T-cell (primary cell): Measurements from ENCODE around the gene CNTNAP4. TPM values are rescaled to one million over a fixed set of nuclear protein-coding genes. Genes with fewer than 3 reads are reported as not detected.

Experiments used
- ATAC-seq, 4 experiments: fragments of 200-7000 bp in 3 of 4; fragments of 150-1000 bp in 1 of 4; cut with Tn5 transposase; replicated peaks in 1 of 4; 1 replicate in 3 of 4; 2 replicates in 1 of 4; pipeline ENCODE4 v1.10.0; 2021; ENCODE audit warnings: moderate library complexity in 3 of 4, mild to moderate bottlenecking in 2 of 4, moderate number of reproducible peaks in 1 of 4
- CTCF ChIA-PET, 2 donors: fragments of 300-600 bp; sonication (Branson Sonifier 250); formaldehyde crosslinking; loops; one replicate each; lab custom pipeline; 2022; ENCODE audit warnings: antibody characterized with exemption in 2 of 2; lab: Charles Lee
- POLR2A ChIA-PET, 2 donors: fragments of 300-600 bp; sonication (Branson Sonifier 250); formaldehyde crosslinking; loops; one replicate each; lab custom pipeline; 2022; ENCODE audit warnings: antibody characterized with exemption in 2 of 2; lab: Charles Lee
- DNase-seq, 35 experiments: peaks; one replicate each; pipeline versions ENCODE4 v3.0.0 to v3.0.0-alpha.2; 2013 to 2023
- H3K27ac ChIP-seq: one replicate; pipeline ENCODE4 v1.5.1; 2013; ENCODE audit warnings: low read length
- H3K27me3 ChIP-seq, 2 experiments: replicated peaks in 1 of 2; 1 replicate in 1 of 2; 2 replicates in 1 of 2; pipeline versions ENCODE4 v1.6.1 to v1.7.0; 2013; ENCODE audit warnings: low read length in 1 of 2, mixed read lengths in 1 of 2; ENCODE audit not compliant: control insufficient read depth in 2 of 2, insufficient read depth in 2 of 2; ENCODE audit errors: extremely low read depth in 1 of 2
- H3K36me3 ChIP-seq, 2 donors: 1 replicate in 1 of 2; 2 replicates in 1 of 2; pipeline versions ENCODE4 v1.6.1 to v1.7.0; 2013; ENCODE audit warnings: low read length in 1 of 2; ENCODE audit not compliant: control insufficient read depth in 2 of 2, insufficient read depth in 1 of 2; ENCODE audit errors: extremely low read depth in 1 of 2
- H3K4me1 ChIP-seq, 2 experiments: 1 replicate in 1 of 2; 2 replicates in 1 of 2; pipeline versions ENCODE4 v1.6.1 to v1.7.0; 2013; ENCODE audit warnings: low read length in 2 of 2, mixed read lengths in 1 of 2; ENCODE audit not compliant: insufficient read depth in 2 of 2, control insufficient read depth in 1 of 2; ENCODE audit errors: extremely low read depth in 1 of 2
- H3K4me3 ChIP-seq, 2 donors: 1 replicate in 1 of 2; 2 replicates in 1 of 2; pipeline versions ENCODE4 v1.5.1 to v1.7.0; 2013; ENCODE audit warnings: mild to moderate bottlenecking in 2 of 2, low read length in 1 of 2, moderate library complexity in 1 of 2; ENCODE audit not compliant: control insufficient read depth in 1 of 2; ENCODE audit errors: extremely low read depth in 1 of 2
- H3K9me3 ChIP-seq: 2 replicates; pipeline ENCODE4 v1.7.0; 2013
- H3K27ac Mint-ChIP-seq, 2 donors: one replicate each; pipeline ENCODE4 v1.8.0; 2020 to 2021; ENCODE audit warnings: mild to moderate bottlenecking in 2 of 2, mixed read lengths in 2 of 2
- H3K27me3 Mint-ChIP-seq, 2 donors: one replicate each; pipeline ENCODE4 v1.8.0; 2021 to 2022; ENCODE audit warnings: mixed read lengths in 2 of 2
- H3K36me3 Mint-ChIP-seq: one replicate; pipeline ENCODE4 v1.8.0; 2021; ENCODE audit warnings: mixed read lengths
- H3K4me1 Mint-ChIP-seq, 3 donors: one replicate each; pipeline ENCODE4 v1.8.0; 2020 to 2022; ENCODE audit warnings: mixed read lengths in 3 of 3, mild to moderate bottlenecking in 1 of 3
- H3K4me3 Mint-ChIP-seq, 3 donors: one replicate each; pipeline ENCODE4 v1.8.0; 2020 to 2022; ENCODE audit warnings: mild to moderate bottlenecking in 3 of 3, mixed read lengths in 3 of 3, moderate library complexity in 3 of 3
- H3K9me3 Mint-ChIP-seq, 3 donors: one replicate each; pipeline ENCODE4 v1.8.0; 2020 to 2022; ENCODE audit warnings: mixed read lengths in 3 of 3
- WGBS: methylation state at CpG from one replicate; pipeline ENCODE4 v1.1.5; 2013; ENCODE audit warnings: missing lambda C conversion rate; ENCODE audit not compliant: insufficient coverage; 5-methylcytosine and 5-hydroxymethylcytosine counted together
- total RNA-seq, 35 experiments: library from RNA in 6 of 35; stranded (reverse) in 6 of 35; fragments of 120-200 nt in 1 of 35; gene quantifications; one replicate each; pipeline versions ENCODE4 v1.2.1 to v1.2.4 and lab custom pipeline; 2013 to 2026

The CNTNAP4 gene
- total RNA-seq, 5 donors from 2014 or later (not counting 1 experiment from before 2014, with no cell fraction given): not detected

DNA sequence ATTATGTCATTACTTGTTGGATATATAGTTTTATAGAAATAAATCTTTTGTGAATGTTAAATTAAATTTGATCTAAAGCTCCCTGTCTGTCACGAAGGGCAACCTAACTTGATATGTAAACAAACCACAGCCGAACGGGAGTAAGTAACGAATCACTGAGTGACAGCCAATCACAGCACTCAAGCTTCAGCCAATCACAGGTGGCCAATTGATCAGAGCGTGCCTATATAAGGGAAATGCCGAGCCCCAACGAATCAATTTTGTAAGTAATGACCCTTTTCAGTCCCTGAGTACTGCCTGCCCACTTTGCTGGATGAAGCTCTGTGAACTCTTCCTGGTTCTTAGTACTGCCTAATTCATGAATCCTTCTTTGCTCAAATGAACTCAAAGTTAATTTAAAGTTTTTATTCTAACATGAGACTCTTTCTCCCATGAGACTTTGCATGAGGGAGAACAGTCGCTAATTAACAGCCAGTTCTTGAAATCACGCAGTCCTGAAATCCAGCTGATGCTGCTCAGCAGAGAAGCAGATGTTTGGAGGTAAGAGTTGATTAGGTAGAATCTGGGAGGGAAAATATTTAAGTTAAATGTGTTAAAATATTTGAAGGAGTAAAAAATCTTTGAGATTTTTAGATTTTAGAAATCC, 302.2 kb downstream of the CNTNAP4 start:
- Mint-ChIP-seq H3K27ac (no peak overlapping the region), H3K27me3 (no peaks in the 10 kb centered on the region), H3K4me3 (no peak overlapping the region), H3K36me3 (no peaks in the 10 kb centered on the region), H3K9me3 (peaks cover 6 to 12% (median 9%) of the 10 kb centered on the region in 3 donors), H3K4me1 (no peaks in the 10 kb centered on the region)
- POLR2A ChIA-PET: no interaction called here
- Histone ChIP-seq H3K9me3 (no peaks in the 10 kb centered on the region), H3K4me1 (no peaks in the 10 kb centered on the region), H3K36me3 (no peaks in the 10 kb centered on the region), H3K27me3 (no peaks in the 10 kb centered on the region), H3K27ac (no peak overlapping the region), H3K4me3 (no peak overlapping the region)
- WGBS: 89% methylated on average over 5 of the region's 9 CpGs
- DNase-seq (no peak), ATAC-seq (no peak)
- CTCF ChIA-PET: no interaction called here

DNA sequence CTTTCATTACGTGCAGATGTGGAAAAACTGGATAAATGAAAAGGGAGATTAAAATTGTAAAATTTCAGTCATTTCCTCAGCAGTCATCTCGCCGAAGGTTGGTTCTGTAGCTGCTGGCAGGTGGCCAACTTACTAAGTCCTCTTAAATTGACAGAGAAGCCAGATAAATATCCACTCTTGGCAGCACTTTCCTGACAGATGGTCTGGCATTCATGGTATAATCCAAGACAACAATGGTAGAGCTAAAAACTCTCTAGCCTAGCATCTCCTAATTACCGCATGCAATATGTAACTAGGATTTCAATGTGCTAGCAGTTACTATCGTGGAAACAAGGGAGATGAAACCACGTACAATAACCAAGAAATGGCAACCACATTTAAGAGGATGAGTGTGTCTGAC, 306.3 kb downstream of the CNTNAP4 start:
- WGBS: 17% methylated on average over 3 of the region's 6 CpGs
- no peaks in the 10 kb centered on the region for H3K27me3 ChIP-seq
- no peaks in the 10 kb centered on the region for H3K27me3 Mint-ChIP-seq
- DNase-seq (no peak), ATAC-seq (no peak)
- H3K27ac ChIP-seq: no peak overlapping the region
- ChIA-PET POLR2A (interaction anchor here in 1 of 2 donors (0.7 kb wide), 1 partner anchor 16 kb away, joined by 4 read pairs; no protein-coding TSS in a partner anchor), CTCF (no interaction called here)
- no peaks in the 10 kb centered on the region for H3K36me3 Mint-ChIP-seq
- H3K4me3 ChIP-seq: no peak overlapping the region
- H3K36me3 ChIP-seq: no peaks in the 10 kb centered on the region
- no peaks in the 10 kb centered on the region for H3K4me1 Mint-ChIP-seq
- H3K4me3 Mint-ChIP-seq: no peak overlapping the region
- no peaks in the 10 kb centered on the region for H3K9me3 ChIP-seq
- H3K27ac Mint-ChIP-seq: no peak overlapping the region
- no peaks in the 10 kb centered on the region for H3K4me1 ChIP-seq
- H3K9me3 Mint-ChIP-seq: peaks cover 6 to 19% (median 8%) of the 10 kb centered on the region in 3 donors

DNA sequence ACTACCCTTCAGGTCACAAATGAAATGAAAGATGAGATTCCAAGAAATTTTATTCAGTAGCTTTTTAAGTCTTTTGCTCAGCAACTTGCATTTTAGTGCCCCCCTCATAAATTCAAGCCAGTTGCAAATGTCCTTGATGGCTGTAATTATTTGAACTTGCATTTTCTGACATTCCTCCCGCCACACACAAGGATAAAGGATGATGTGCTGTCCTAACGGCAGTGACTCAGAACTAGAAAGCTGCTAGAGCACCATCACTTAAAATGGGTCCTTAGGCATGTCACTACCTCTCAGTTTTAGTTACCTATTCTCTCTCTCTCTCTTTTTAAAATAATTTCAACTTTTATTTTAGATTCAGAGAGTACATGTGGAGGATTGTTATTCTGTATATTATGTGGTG, 306.7 kb downstream of the CNTNAP4 start:
- CTCF ChIA-PET: no interaction called here
- no peaks in the 10 kb centered on the region for H3K36me3 ChIP-seq
- H3K9me3 ChIP-seq: no peaks in the 10 kb centered on the region
- no peak overlapping the region for H3K27ac ChIP-seq
- H3K4me1 ChIP-seq: no peaks in the 10 kb centered on the region
- Mint-ChIP-seq H3K4me1 (no peaks in the 10 kb centered on the region), H3K9me3 (peaks cover 6 to 19% (median 8%) of the 10 kb centered on the region in 3 donors), H3K27me3 (no peaks in the 10 kb centered on the region), H3K36me3 (no peaks in the 10 kb centered on the region), H3K4me3 (no peak overlapping the region), H3K27ac (no peak overlapping the region)
- no peak for ATAC-seq
- no peak for DNase-seq
- H3K4me3 ChIP-seq: no peak overlapping the region
- no CpG with 5 or more reads among the region's 2 CpGs for WGBS
- POLR2A ChIA-PET: no interaction called here
- H3K27me3 ChIP-seq: no peaks in the 10 kb centered on the region

DNA sequence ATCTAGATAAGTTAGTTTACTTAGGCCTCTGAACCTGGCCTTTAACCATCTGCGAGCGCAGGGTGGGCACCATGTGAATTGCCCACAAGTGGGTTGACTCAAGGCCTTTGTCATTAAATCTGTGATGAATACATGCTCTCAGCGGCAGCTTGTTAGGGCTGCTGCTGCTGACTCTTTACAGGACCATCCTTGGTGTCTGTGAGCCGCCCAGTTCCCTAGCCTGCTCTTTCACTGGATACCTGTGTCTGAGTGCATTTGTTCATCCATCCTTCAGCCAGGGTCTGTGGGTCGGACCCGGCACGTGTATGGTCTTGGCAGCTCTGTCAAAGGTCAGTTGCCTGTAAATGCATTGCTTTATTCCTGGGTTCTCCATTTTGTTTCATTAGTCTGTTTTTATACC, 321.3 kb downstream of the CNTNAP4 start:
- Mint-ChIP-seq H3K27ac (no peak overlapping the region), H3K36me3 (no peaks in the 10 kb centered on the region), H3K9me3 (peaks cover 0 to 5% (median 0%) of the 10 kb centered on the region in 3 donors), H3K4me1 (no peaks in the 10 kb centered on the region), H3K27me3 (no peaks in the 10 kb centered on the region), H3K4me3 (no peak overlapping the region)
- Histone ChIP-seq H3K36me3 (no peaks in the 10 kb centered on the region), H3K27ac (no peak overlapping the region), H3K9me3 (no peaks in the 10 kb centered on the region), H3K4me3 (no peak overlapping the region), H3K27me3 (no peaks in the 10 kb centered on the region), H3K4me1 (no peaks in the 10 kb centered on the region)
- ATAC-seq (no peak), DNase-seq (no peak)
- POLR2A ChIA-PET: no interaction called here
- CTCF ChIA-PET: no interaction called here
- 91% methylated on average over 7 of the region's 7 CpGs for WGBS

DNA sequence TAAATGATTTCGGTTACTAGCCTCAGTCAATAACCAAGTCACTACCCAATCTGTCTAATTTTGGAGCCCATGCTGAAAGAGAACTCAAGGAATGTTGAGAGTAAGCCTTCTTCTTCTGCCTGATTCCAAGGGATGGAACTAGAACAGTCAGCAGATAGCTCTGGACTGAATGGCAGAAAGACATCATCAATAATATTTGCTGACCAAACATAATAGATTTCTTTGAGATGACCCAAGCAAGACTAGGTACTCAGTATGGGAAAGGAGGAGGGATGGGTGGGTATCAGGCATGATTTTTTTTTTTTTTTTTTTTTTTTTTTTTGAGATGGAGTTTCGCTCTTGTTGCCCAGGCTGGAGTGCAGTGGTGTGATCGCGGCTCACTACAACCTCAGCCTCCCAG, 330.1 kb downstream of the CNTNAP4 start:
- Histone ChIP-seq H3K27ac (no peak overlapping the region), H3K4me3 (no peak overlapping the region), H3K4me1 (no peaks in the 10 kb centered on the region), H3K9me3 (no peaks in the 10 kb centered on the region), H3K36me3 (no peaks in the 10 kb centered on the region), H3K27me3 (no peaks in the 10 kb centered on the region)
- Mint-ChIP-seq H3K4me3 (no peak overlapping the region), H3K4me1 (no peaks in the 10 kb centered on the region), H3K9me3 (peaks cover 0 to 3% (median 0%) of the 10 kb centered on the region in 3 donors), H3K27me3 (no peaks in the 10 kb centered on the region), H3K27ac (no peak overlapping the region), H3K36me3 (no peaks in the 10 kb centered on the region)
- DNase-seq: no peak
- POLR2A ChIA-PET: no interaction called here
- CTCF ChIA-PET: no interaction called here
- no peak for ATAC-seq
- 100% methylated on average over 3 of the region's 4 CpGs for WGBS
